Loucy (cell line): ENCODE measurements around the gene THOP1.

ENCODE experiments used
- CTCF ChIP-seq: fragments of 200-600 bp; sonication (generic); conservative IDR thresholded peaks from 2 replicates; pipeline ENCODE4 v1.5.1; 2014; ENCODE audit warnings: mild to moderate bottlenecking, antibody characterized with exemption, low read length
- EZH2phosphoT487 ChIP-seq: fragments of 200-600 bp; IDR thresholded peaks from 2 replicates; pipeline ENCODE4 v1.6.1; 2018; ENCODE audit warnings: antibody characterized with exemption, mild to moderate bottlenecking, moderate library complexity, borderline replicate concordance

- TF ChIP-seq CTCF (no peak), EZH2phosphoT487 (no peak)
These were observed 23.0 kb downstream of the THOP1 start for GRCh38 chr19:2808129-2808941.
